Measurements from ENCODE around the gene STIM1.

GRCh38 chr11:3845246-3845645 is 10.2 kb upstream of the STIM1 start:
- TF ChIP-seq EP300 (IDR thresholded peaks at IDR 0.05) (no peak), POLR2A (IDR thresholded peaks at IDR 0.05) (no peak), CTCF (IDR thresholded peaks at IDR 0.05) (no peak), POLR2AphosphoS5 (IDR thresholded peaks at IDR 0.05) (no peak)

All from sigmoid colon (tissue), 4 donors.